OCI-LY7 (cell line): ENCODE measurements around the gene RNF10.

Experiments used
- EZH2phosphoT487 ChIP-seq: fragments of 200-600 bp; sonication (generic); IDR thresholded peaks from 2 replicates; pipeline ENCODE4 v1.6.1; 2018; ENCODE audit warnings: low read depth, borderline replicate concordance, mild to moderate bottlenecking, mixed run types, antibody characterized with exemption, low read length, moderate library complexity, mixed read lengths
- TF ChIP-seq, protein P1 (sequence below): fragments of 200-600 bp; sonication (generic); conservative IDR thresholded peaks from 2 replicates; pipeline ENCODE4 v1.5.1; 2014; ENCODE audit warnings: mild to moderate bottlenecking, antibody characterized with exemption, low read length, moderate library complexity, mixed read lengths

DNA sequence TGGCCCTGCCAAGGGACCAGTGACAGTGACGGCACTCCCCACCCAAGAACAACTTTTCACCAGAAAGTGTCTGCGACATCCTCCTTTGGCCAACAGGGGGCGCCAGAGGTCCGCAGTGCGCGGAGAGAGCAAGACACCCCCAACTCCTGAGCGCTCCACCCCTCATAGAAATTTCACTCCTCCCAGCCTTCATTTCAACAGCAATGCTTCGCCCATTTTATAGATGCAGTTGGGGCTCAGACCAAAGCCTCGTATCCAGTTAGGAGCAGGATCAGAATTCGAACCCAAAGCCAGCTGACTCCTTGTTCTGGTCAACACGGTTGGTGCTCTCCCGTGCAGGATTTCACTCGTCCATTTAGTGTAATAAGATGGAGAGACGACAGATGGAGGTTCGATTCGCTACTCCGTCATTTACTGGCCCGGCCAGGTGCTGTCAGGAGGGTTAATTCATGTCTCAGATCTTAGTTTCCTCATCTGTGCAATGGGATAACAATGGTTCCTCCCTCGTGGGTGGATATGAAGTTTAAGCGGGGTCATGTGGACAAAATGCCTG lies 49.4 kb downstream of the RNF10 start:
- TF ChIP-seq, protein P1, sequence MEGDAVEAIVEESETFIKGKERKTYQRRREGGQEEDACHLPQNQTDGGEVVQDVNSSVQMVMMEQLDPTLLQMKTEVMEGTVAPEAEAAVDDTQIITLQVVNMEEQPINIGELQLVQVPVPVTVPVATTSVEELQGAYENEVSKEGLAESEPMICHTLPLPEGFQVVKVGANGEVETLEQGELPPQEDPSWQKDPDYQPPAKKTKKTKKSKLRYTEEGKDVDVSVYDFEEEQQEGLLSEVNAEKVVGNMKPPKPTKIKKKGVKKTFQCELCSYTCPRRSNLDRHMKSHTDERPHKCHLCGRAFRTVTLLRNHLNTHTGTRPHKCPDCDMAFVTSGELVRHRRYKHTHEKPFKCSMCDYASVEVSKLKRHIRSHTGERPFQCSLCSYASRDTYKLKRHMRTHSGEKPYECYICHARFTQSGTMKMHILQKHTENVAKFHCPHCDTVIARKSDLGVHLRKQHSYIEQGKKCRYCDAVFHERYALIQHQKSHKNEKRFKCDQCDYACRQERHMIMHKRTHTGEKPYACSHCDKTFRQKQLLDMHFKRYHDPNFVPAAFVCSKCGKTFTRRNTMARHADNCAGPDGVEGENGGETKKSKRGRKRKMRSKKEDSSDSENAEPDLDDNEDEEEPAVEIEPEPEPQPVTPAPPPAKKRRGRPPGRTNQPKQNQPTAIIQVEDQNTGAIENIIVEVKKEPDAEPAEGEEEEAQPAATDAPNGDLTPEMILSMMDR, result peak; percentile 99
- TF ChIP-seq EZH2phosphoT487, result no peak
